ENCODE results near the gene BTBD9.

BTBD9 gene

GRCh38 chr6:38194589-38194988 lies 445.1 kb downstream of the BTBD9 start:
- no peak for DNase-seq (ENCODE audit: low spot score)

- no peak for DNase-seq (ENCODE audit: low spot score)
These were observed 445.5 kb downstream of the BTBD9 start for GRCh38 chr6:38194282-38194572.

- DNase-seq (ENCODE audit: low spot score), result no peak
These were observed 446.0 kb downstream of the BTBD9 start for GRCh38 chr6:38193481-38194281.

- no peak for DNase-seq (ENCODE audit: low spot score)
These were observed 446.7 kb downstream of the BTBD9 start for GRCh38 chr6:38193051-38193450.

- no peak for DNase-seq (ENCODE audit: low spot score)
These were observed 447.2 kb downstream of the BTBD9 start for GRCh38 chr6:38192487-38192886.

GRCh38 chr6:38192011-38192410 lies 447.7 kb downstream of the BTBD9 start:
- no peak for DNase-seq (ENCODE audit: low spot score)

- no peak for DNase-seq (ENCODE audit: low spot score)
These were observed 448.3 kb downstream of the BTBD9 start for GRCh38 chr6:38191418-38191817.

- no peak for DNase-seq (ENCODE audit: low spot score)
These were observed 450.9 kb downstream of the BTBD9 start for GRCh38 chr6:38188677-38189335.

- DNase-seq (ENCODE audit: low spot score), result no peak
These were observed 451.7 kb downstream of the BTBD9 start for GRCh38 chr6:38187811-38188590.

GRCh38 chr6:38187325-38187724 lies 452.4 kb downstream of the BTBD9 start:
- no peak for DNase-seq (ENCODE audit: low spot score)

- no peak for DNase-seq (ENCODE audit: low spot score)
These were observed 454.0 kb downstream of the BTBD9 start for GRCh38 chr6:38185752-38186151.

- no peak for DNase-seq (ENCODE audit: low spot score)
These were observed 454.5 kb downstream of the BTBD9 start for GRCh38 chr6:38185244-38185643.

- DNase-seq (ENCODE audit: low spot score), result no peak
These were observed 455.1 kb downstream of the BTBD9 start for GRCh38 chr6:38184585-38185080.

GRCh38 chr6:38183856-38184584 lies 455.7 kb downstream of the BTBD9 start:
- no peak for DNase-seq (ENCODE audit: low spot score)

GRCh38 chr6:38182426-38182825 lies 457.3 kb downstream of the BTBD9 start:
- DNase-seq (ENCODE audit: low spot score), result no peak

- no peak for DNase-seq (ENCODE audit: low spot score)
These were observed 459.1 kb downstream of the BTBD9 start for GRCh38 chr6:38180586-38180985.

- DNase-seq (ENCODE audit: low spot score), result no peak
These were observed 459.8 kb downstream of the BTBD9 start for GRCh38 chr6:38179794-38180430.

- no peak for DNase-seq (ENCODE audit: low spot score)
These were observed 460.4 kb downstream of the BTBD9 start for GRCh38 chr6:38179300-38179699.

GRCh38 chr6:38178584-38178886 lies 461.2 kb downstream of the BTBD9 start:
- DNase-seq (ENCODE audit: low spot score), result no peak

- DNase-seq (ENCODE audit: low spot score), result no peak
These were observed 461.7 kb downstream of the BTBD9 start for GRCh38 chr6:38177882-38178583.
